WERI-Rb-1 (cell line): Measurements from ENCODE around the gene TMEM11.

Experiments used
- DNase-seq: peaks from one replicate; pipeline ENCODE4 v3.0.0-alpha.2; 2020
- H3K27ac ChIP-seq: fragments of 250-450 bp; sonication (Bioruptor Pico); 2 replicates; pipeline ENCODE4 v1.5.1; 2020; ENCODE audit warnings: mild to moderate bottlenecking, moderate library complexity
- H3K27me3 ChIP-seq: fragments of 250-450 bp; sonication (Bioruptor Pico); 2 replicates; pipeline ENCODE4 v1.5.1; 2021; ENCODE audit warnings: mild to moderate bottlenecking, low read depth, moderate library complexity; ENCODE audit not compliant: insufficient read depth, severe bottlenecking
- H3K36me3 ChIP-seq: fragments of 250-450 bp; sonication (Bioruptor Pico); 2 replicates; pipeline ENCODE4 v1.5.1; 2020; ENCODE audit warnings: mild to moderate bottlenecking, moderate library complexity
- H3K4me3 ChIP-seq: 2 replicates; pipeline ENCODE4 v1.5.1; 2011; ENCODE audit warnings: low read depth, mild to moderate bottlenecking, control low read depth, low read length
- H3K9me3 ChIP-seq: fragments of 250-450 bp; sonication (Bioruptor Pico); 2 replicates; pipeline ENCODE4 v1.5.1; 2021; ENCODE audit warnings: mild to moderate bottlenecking, moderate library complexity; ENCODE audit not compliant: severe bottlenecking
- TF ChIP-seq, protein P1 (sequence below): IDR thresholded peaks from 2 replicates; pipeline ENCODE4 v1.5.1; 2011; ENCODE audit warnings: low read depth, mild to moderate bottlenecking, control low read depth, inconsistent platforms, low read length

Gene TMEM11

DNA sequence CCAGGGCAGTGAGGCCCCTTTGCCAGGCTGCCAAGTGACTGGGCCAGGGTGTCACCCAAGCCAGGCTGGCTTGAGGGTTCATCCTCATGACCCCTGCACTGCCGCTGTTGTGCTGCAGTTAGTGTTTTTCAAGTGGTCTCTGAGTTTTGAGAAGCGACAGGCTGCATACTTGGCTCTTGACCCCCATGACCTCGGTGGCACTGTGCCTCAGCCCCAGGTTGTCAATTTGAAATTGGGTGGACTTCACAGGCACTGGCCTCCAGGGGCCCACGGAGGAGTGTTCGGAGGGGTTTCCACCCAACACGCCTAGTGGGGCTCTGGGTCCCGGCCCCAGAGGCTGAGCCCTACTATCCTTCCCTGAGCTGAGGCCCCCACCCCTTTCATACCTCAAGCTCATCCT, 44.5 kb downstream of the TMEM11 start:
- Histone ChIP-seq H3K36me3 (no peaks in the 10 kb centered on the region), H3K27me3 (no peaks in the 10 kb centered on the region), H3K4me3 (no peak overlapping the region), H3K9me3 (no peaks in the 10 kb centered on the region), H3K27ac (no peak overlapping the region)
- TF ChIP-seq, protein P1, sequence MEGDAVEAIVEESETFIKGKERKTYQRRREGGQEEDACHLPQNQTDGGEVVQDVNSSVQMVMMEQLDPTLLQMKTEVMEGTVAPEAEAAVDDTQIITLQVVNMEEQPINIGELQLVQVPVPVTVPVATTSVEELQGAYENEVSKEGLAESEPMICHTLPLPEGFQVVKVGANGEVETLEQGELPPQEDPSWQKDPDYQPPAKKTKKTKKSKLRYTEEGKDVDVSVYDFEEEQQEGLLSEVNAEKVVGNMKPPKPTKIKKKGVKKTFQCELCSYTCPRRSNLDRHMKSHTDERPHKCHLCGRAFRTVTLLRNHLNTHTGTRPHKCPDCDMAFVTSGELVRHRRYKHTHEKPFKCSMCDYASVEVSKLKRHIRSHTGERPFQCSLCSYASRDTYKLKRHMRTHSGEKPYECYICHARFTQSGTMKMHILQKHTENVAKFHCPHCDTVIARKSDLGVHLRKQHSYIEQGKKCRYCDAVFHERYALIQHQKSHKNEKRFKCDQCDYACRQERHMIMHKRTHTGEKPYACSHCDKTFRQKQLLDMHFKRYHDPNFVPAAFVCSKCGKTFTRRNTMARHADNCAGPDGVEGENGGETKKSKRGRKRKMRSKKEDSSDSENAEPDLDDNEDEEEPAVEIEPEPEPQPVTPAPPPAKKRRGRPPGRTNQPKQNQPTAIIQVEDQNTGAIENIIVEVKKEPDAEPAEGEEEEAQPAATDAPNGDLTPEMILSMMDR: no peak
- no peak for DNase-seq

DNA sequence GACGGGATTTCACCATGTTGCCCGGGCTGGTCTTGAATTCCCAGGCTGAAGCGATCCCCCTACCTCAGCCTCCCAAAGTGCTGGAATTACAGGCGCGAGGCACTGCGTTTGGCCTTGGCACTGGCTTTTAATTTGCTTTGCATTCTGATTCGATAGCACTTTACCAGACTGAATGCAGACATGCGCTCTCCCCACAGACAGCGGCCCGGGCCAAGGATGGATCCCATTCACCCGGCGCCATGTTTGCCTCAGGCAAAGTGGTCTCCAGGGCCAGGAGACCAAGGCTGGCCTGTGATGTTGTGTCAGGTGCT, 45.5 kb downstream of the TMEM11 start:
- no peaks in the 10 kb centered on the region for H3K9me3 ChIP-seq
- TF ChIP-seq, protein P1: no peak
- H3K27me3 ChIP-seq: no peaks in the 10 kb centered on the region
- DNase-seq: no peak
- no peak overlapping the region for H3K27ac ChIP-seq
- no peak overlapping the region for H3K4me3 ChIP-seq
- no peaks in the 10 kb centered on the region for H3K36me3 ChIP-seq

DNA sequence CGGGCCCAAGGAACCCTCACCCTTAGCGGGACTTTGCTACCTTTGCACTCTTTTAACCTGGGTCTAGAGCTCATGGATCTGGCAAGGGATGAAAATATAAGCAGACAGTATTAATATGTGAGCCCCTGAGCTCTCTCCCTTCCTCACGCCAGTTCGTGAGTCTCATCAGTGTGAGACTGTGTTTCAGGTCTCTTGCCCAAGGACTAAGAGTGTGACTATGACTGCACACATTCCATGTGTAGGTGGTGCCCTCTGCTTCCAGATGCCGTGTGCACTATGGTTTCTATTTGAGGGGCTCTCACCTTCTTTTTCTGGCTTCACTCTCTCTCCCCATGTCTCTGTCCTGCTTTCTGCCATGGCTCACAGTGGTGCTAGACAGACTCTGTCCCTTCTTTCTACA, 46.7 kb downstream of the TMEM11 start:
- TF ChIP-seq, protein P1: no peak

DNA sequence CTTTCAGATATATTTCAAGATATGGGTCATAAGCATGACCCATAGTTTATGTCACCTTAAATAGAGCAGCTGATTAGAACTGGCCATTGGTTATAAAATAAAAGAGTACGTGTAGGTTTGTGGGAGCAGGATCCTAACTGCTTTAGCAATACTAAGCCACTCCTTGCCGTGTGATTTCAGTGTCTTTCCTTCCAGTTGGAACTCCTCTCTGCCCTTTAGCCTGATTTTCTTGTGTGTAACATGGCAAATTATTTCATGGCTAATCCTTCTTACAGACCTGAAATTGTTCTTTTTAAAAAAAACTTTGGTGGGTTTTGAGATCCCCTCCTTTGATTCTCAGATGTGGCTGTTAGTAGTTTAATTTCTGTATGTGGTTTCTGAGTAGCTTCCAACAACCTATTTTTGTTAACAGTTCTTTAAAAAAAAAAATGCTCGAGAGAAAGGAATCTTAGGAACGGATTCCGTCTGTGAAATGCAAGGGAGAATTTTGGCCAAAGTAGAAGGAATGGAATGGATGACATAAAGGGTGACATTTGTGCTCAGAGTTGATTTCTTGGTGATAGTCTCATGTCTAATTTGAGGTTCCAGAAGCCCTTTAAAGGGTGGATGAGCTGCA, 47.3 kb downstream of the TMEM11 start:
- Histone ChIP-seq H3K27me3 (no peaks in the 10 kb centered on the region), H3K27ac (no peak overlapping the region), H3K9me3 (no peaks in the 10 kb centered on the region), H3K36me3 (no peaks in the 10 kb centered on the region), H3K4me3 (no peak overlapping the region)
- DNase-seq: no peak
- TF ChIP-seq, protein P1: no peak

More for the DNA sequence above, 46.7 kb downstream of the TMEM11 start:
- Histone ChIP-seq H3K27me3 (no peaks in the 10 kb centered on the region), H3K4me3 (no peak overlapping the region), H3K27ac (no peak overlapping the region), H3K36me3 (no peaks in the 10 kb centered on the region), H3K9me3 (no peaks in the 10 kb centered on the region)
- DNase-seq: no peak

DNA sequence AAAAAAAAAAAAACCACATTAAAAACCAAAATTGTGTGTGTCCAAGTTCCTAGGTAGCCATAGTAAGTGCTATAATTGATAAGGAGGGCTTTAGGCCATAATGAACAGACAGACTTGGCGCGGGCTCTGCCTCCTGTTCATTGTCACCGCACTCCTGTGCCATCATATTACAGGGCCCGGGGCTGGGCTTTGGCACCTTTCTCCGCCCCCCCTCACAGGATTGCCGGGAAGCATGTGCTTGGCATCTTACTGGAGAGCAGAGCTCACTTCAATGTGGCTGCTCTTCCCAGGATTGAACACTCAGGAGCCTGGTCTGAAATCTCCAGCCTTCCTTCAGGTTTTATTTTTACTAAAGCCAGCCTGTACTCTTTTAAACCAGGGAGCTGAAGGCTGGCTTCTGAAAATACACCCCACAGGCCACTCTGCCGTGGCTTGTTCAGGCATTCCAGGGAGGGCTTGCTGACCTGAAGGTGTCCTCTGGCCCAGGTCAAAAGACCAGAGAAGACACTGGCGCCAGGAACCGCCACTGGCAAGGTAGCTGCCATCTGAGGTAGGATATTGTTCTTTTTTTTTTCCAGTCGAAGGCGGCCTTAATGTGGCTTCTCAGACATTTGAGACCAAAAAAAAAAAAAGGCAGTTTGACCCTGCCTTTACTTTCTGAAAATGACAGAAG, 47.9 kb downstream of the TMEM11 start:
- TF ChIP-seq, protein P1: no peak
- Histone ChIP-seq H3K9me3 (no peaks in the 10 kb centered on the region), H3K36me3 (no peaks in the 10 kb centered on the region), H3K4me3 (no peak overlapping the region), H3K27me3 (no peaks in the 10 kb centered on the region), H3K27ac (no peak overlapping the region)
- DNase-seq: no peak

DNA sequence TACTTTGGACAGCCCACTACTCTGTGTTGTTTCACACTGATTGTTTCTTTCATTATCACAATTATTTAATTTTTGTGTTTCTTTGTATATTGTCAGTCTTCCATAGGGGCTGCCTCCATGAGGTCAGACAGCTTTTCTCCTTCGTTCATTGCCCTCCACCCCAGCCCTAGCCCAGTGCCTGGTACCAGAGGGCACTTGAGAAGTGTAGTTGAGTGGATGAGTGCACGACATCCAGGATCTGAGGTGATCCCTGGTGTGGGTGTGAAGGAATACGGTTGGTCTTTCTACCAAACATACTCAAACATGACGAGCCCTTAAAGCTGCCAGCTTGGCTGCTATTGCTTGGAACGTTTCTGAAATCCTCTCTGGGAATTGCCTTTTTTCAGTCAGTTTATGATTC, 49.3 kb downstream of the TMEM11 start:
- Histone ChIP-seq H3K9me3 (no peaks in the 10 kb centered on the region), H3K27ac (no peak overlapping the region), H3K4me3 (no peak overlapping the region), H3K27me3 (no peaks in the 10 kb centered on the region), H3K36me3 (no peaks in the 10 kb centered on the region)
- no peak for DNase-seq
- TF ChIP-seq, protein P1: no peak
